HL-60/S4 treated with retinoic acid at 250 ng/mL for 4 days and 3 days (cell line): ENCODE results near the gene GPC6.

Experiments
- in situ Hi-C: fragments of 300-500 bp; cut with MboI; formaldehyde crosslinking; loops from 2 replicates; pipeline ENCODE4 v1.7.0; 2022; ENCODE audit warnings: low sequenced_read_pairs

The GPC6 gene

DNA sequence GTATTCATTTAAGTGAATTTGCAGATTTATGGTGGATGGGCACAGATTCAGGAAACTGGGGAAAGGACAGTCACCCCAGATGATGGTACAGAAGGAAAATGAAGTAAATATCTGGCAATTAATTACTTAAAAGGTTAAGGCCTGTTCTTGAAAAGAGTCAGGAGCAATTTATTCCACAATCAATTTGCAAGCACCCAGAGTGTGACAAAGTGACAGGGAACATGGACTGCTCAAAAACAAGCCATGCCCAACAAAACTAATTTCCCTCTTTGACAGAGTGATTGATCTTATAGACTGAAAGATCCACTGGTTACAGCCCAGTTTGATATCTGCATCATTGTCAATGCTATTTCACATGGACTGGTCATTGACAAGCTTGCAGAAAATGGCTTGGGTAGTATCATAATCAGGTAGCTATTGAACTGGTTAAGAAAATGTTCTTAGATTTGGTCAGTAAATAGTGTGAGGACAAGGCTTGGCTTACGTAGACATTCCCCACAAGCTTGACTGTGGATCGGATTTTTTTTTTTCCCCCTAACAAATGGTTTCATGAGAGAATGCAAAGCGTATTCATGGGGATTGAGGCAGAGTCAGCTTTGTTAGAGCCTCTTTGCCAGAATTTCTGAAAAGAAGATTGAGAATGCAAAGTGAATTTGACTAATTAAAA is 584.6 kb downstream of the GPC6 start:
- in situ Hi-C loops = no loop called here

DNA sequence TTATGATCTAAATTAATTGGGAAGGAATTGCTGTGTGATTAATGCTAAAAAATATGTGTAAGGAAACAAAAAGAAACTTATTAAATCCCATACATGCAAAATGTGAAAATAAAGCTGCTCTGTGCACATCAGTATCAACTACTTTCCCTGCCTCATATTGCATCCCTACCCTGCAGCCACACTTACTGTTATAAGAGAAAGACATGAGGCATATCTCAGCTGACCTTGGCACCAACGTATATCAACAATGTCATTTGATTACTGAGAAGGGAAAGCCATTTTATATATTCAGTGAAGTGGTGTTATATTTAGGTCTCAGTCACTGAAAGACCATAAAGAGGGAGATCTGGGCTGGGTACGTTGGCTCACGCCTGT is 585.1 kb downstream of the GPC6 start:
- in situ Hi-C loops = no loop called here

DNA sequence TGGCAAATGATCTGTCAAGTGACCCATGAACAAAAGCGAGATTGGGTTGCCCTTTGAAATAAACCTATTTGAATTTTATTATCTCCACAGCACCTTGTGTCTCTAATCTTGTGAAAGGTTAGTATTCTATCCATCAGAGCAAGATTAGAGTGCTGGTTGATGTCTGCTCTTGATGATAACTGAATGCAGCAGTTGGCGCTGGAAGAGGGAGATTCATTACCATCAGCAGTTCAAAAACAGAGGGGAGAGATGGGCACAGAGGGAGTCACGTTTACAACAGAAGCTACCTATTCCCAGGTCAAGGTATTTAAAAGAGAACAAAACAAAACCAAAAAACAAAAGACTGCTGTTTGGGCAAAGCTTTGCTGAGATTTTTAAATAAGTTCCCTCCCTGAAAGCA is 588.1 kb downstream of the GPC6 start:
- in situ Hi-C loops = no loop called here

DNA sequence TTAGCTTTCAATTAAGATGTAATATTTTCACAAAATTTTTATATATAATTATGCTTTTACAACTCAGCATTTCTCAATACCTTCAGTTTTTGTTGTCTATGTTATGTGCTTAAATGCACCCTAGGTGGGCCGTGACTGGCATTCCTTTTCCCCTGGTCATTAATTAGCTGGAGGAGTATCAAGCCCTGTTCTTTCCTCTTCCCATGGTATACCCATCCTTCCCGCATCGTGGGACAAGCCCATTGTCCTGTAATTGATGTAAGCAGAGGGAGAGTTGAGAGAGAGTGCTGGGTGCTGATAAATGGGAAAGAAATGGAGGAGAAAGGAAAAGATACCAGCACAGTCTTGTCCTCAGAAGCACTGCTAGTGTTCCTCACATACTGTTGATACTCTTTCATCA is 591.7 kb downstream of the GPC6 start:
- in situ Hi-C loops = no loop called here

- in situ Hi-C loops = no loop called here
These were observed 592.8 kb downstream of the GPC6 start for GRCh38 chr13:93819331-93819890.

- in situ Hi-C loops = no loop called here
These were observed 597.7 kb downstream of the GPC6 start for GRCh38 chr13:93824286-93824685.

DNA sequence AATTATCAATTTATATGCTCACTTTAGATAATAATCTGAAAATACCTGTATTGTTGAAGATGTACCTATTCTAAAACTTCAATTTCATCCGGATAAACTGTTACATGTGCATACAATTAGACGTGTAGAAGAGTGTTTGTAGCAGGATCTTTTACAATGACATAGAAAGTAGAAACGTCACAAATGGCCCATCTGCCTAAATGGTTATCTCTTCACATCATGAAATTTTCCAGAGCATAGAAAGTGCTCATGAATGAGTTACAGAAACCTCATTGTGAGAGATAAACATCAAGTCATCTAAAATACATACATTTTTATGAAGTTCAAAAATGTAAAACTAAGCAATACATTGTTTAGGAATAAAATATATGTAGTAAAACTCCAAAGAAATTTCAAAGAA is 607.4 kb downstream of the GPC6 start:
- in situ Hi-C loops = no loop called here

DNA sequence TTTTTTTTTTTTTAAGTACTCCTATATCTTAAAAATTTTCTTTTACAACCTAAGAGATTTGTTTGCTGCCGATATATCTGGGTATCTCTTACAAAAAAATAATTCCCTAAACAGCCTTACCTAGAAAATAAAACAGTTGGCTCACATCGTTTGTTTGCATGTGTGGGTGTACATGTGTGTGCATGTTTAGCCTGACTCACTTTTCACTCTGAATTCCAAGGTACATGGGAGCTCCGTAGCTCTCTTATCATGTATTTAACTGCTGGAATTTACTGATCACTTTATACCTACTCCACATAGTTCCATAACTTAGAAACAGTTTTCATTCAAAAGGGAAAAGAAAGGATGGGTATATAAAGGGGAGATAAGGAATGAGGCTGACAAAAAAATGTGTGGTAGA is 616.5 kb downstream of the GPC6 start:
- in situ Hi-C loops = no loop called here

- in situ Hi-C loops = no loop called here
These were observed 620.6 kb downstream of the GPC6 start for GRCh38 chr13:93847162-93847561.

GRCh38 chr13:93848247-93848646 is 621.6 kb downstream of the GPC6 start:
- in situ Hi-C loops = no loop called here

DNA sequence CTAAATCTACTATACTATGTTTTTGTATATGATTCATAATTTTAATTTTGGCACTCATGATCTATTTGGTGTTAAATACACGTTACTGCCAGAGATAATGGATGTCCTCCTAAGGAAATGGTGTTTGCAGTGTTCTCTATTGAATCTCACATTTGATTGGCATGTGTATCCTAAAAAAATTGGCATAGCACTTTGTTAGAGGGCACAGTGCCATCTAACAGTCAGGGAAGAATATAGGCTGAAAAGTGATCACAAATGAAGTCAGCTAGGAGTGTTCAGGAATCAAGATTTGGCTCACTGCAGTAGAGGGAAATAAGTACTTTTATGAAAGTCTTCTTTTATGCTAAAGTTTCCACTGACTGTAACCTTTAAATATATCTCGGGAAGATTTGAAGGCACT is 624.6 kb downstream of the GPC6 start:
- in situ Hi-C loops = no loop called here

DNA sequence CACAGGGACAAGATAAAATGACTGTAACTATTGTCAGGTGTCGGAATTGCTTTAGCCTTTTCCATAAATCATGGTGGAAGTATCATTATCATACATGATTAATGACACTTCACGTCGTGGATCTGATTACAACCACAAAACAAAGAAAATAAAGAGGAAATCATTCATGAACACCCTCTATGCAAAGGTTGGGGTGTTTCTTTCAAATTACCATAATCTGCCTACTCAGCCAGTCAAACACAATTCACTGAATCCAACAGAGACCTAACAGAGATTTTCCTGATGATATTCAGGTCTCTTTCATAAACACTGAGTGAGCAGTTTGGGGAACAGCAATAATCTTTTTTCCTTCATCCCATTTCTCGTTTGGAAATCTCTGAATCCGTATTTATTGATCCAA is 627.3 kb downstream of the GPC6 start:
- in situ Hi-C loops = no loop called here

DNA sequence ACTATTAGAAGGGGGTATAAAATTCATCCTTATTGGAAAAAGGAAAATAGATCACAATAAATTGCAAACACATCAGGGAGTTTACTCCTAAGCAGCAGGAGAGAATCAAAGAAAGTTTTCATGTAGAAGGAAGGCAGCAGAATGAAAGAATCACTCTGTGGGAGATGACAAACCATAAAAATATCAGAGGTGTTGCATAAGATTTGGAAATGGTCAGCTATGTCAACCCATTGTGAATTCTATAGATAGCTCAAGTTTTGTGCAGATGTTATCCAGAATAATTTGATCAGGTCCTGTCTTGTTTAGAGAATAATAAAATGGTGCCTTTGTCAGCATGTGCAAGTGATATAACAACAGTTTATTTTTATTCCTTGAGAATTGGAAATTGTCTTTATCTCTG is 630.5 kb downstream of the GPC6 start:
- in situ Hi-C loops = no loop called here

- in situ Hi-C loops = no loop called here
These were observed 633.1 kb downstream of the GPC6 start for GRCh38 chr13:93859716-93860115.

DNA sequence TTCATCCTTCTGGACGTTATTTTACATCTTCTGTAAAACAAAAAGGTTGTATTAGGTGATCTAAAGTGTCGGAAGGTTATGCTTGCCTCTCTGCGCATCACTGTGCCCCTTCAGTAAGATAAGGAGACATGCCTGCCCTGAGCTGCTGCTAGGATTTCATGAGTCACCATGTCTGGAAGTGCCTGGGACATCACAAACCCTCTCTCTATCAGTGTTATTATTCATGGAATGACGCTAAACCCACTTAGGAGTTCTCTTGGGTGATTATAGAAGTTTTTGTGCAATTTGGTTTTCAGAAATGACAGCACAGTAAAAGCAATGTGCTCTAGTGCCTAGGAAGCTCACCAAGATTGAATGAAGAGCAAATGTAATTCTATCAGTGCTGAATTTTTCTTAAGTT is 635.2 kb downstream of the GPC6 start:
- in situ Hi-C loops = no loop called here

- in situ Hi-C loops = no loop called here
These were observed 635.7 kb downstream of the GPC6 start for GRCh38 chr13:93862259-93862658.

GRCh38 chr13:93865235-93865634 is 638.6 kb downstream of the GPC6 start:
- in situ Hi-C loops = no loop called here

DNA sequence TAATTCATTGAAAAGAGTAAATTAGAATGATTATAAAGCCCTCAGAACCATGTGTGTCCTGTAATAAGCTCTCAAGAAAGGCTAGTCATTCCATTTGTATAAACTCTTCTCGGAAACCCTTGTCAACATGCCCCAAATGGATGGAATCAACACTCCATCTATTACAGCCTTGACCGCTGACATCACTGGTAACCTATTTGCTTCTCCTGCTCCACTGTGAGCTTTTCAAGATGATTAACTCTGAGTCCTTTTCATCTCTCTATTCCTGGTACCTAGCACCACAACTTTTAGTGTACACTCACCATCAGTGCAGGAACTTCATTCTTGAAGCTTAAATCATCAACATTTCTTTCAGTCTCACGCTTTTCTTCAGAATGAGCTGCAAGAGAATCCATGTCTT is 640.9 kb downstream of the GPC6 start:
- in situ Hi-C loops = no loop called here

DNA sequence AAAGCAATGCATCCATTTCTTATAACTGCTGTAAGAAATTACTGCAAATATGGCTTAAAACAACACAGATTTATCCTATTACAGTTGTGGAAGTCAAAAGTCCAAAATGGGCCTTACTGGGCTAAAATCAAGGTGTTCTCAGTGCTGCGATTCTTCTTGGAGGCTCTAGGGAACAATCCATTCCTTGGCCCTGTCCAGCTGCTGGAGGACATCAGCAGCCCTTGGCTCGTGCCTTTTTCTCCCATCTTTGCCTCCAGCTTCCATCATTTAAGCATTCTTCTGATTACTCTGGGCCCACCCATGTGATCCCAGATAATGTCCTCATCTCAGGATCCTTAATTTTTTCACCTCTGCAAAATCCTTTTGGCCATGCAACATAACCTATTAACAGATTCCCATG is 645.8 kb downstream of the GPC6 start:
- in situ Hi-C loops = no loop called here

- in situ Hi-C loops = no loop called here
These were observed 646.3 kb downstream of the GPC6 start for GRCh38 chr13:93872786-93873347.

DNA sequence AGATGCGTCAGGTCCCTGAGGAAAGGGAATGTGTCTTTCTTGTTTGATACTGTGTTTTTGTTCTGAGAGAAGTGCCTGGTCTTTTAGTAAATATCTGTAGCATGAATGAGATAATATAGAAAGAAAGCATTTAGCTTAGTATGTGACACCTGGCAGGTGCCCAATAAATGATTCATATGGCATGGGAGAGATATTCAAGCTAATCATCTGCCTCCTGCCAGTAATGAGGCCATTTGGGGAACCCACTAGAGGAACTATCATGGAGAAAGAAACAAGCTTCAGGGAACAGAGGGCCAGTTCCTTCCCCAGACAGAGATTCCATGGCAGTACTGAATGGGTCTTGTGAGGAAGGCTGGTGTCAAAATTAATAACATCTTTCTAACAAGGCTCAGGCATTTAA is 648.9 kb downstream of the GPC6 start:
- in situ Hi-C loops = no loop called here

- in situ Hi-C loops = no loop called here
These were observed 649.6 kb downstream of the GPC6 start for GRCh38 chr13:93876236-93876635.

DNA sequence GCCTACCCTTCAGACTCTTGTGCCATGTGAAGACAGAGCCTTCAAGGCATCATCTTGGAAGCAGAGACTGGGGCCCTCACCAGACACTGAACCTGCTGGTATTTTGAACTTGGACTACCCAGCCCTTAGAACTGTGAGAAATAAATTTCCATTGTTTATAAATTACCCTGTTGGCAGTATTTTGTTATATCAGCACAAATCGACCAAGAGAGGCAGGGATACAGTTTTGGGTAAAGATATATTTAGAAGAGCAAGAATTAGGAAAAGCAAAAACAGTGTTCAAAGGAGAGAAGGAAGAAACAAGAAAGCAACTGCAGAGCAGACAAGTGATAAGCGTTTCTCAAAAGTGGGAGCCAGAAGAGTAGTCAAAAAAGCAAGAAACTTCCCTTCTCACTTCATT is 652.1 kb downstream of the GPC6 start:
- in situ Hi-C loops = no loop called here
